Measurements from ENCODE around the gene SERPINB1. TPM values are rescaled to one million over a fixed set of nuclear protein-coding genes. Genes with fewer than 3 reads are reported as not detected.
"Not testable (repeated sequence)": the region's sequence is repeated elsewhere in the genome, so short reads cannot be mapped to it uniquely, and the experiment has no call there.

Gene SERPINB1
- total RNA-seq, 4 donors from 2014 or later, result 12.6 to 41.1 (median 17.6) TPM

DNA sequence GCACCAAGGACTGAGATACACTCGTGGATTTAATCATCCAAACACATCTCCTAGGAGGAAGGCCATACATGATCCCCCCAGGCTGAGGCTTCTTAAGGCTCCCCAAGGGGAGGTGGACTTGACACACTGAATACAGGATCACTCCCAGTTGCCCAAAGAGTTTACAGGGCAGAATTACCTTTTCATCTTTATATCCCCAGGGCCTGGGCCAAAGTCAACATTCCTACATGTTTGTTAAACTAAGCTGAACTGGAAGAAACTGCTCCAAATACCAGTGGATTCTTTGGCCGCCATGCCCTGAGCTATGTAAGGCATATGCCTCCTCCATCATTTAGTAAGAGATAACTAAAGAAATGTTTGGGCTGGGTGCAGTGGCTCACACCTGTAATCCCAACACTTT lies 22.2 kb upstream of the SERPINB1 start:
- intact Hi-C loops (cut with DNase I; ENCODE audit: low total_unique reads), result no loop called here

DNA sequence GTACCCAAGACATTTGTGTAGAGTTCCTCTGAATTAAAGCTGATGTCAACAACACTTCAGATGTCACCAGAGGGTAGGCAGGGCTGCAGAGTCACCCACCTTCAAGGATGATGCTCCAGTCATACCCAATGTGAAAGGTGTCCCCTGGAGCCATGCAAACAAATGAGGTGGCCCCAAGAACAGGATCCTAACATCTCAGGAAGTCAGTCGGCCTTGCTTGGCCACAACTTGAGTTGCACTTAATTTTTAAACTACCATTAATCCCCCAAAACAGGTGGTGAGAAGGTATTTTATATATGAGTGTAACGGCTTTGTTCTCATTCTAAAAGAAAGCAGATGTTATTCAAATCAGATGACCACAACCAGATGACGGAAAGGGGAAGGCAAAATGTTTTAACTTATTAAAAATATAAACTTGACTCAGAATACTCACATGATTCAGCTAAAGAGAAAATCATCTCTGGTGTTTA lies 21.1 kb upstream of the SERPINB1 start:
- H3K4me3 ChIP-seq (ENCODE audit: low read depth, poor library complexity, severe bottlenecking), result no peak overlapping the region
- intact Hi-C loops (cut with DNase I; ENCODE audit: low total_unique reads), result no loop called here
- DNase-seq (ENCODE audit: low spot score in 2 of 2), result no peak
- no peak for TF ChIP-seq POLR2A (IDR thresholded peaks at IDR 0.05)
- TF ChIP-seq, protein P1, sequence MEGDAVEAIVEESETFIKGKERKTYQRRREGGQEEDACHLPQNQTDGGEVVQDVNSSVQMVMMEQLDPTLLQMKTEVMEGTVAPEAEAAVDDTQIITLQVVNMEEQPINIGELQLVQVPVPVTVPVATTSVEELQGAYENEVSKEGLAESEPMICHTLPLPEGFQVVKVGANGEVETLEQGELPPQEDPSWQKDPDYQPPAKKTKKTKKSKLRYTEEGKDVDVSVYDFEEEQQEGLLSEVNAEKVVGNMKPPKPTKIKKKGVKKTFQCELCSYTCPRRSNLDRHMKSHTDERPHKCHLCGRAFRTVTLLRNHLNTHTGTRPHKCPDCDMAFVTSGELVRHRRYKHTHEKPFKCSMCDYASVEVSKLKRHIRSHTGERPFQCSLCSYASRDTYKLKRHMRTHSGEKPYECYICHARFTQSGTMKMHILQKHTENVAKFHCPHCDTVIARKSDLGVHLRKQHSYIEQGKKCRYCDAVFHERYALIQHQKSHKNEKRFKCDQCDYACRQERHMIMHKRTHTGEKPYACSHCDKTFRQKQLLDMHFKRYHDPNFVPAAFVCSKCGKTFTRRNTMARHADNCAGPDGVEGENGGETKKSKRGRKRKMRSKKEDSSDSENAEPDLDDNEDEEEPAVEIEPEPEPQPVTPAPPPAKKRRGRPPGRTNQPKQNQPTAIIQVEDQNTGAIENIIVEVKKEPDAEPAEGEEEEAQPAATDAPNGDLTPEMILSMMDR (IDR thresholded peaks at IDR 0.05), result no peak
- WGBS, 2 donors, result 64 to 78% methylated on average over 3 of the region's 3 CpGs

More for the DNA sequence above, 22.2 kb upstream of the SERPINB1 start:
- peak in 1 of 2 donors; percentile 56 for DNase-seq (ENCODE audit: low spot score in 2 of 2)
- no peak for TF ChIP-seq POLR2A (IDR thresholded peaks at IDR 0.05)
- TF ChIP-seq, protein P1 (IDR thresholded peaks at IDR 0.05), result no peak
- no peak overlapping the region for H3K4me3 ChIP-seq (ENCODE audit: low read depth, poor library complexity, severe bottlenecking)
- 76 to 77% methylated on average over 2 of the region's 2 CpGs for WGBS, 2 donors

DNA sequence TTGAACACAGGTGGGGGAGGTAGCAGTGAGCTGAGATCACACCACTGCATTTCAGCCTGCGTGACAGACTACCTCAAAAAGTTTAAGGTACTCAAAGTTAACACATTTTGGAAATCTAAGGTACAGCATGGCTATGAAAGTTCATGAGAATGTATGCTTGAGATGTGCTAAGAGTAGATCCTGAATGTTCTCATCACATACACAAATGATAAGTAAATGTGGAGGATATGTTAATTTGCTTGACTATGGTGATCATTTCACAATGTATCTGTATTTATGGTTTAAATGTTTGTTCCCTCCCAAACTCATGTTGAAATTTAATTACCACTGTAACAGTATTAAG lies 20.1 kb upstream of the SERPINB1 start:
- WGBS, 2 donors, result 91 to 94% methylated on average over 1 of the region's 1 CpG
- DNase-seq (ENCODE audit: low spot score in 2 of 2), result no peak
- TF ChIP-seq, protein P1 (IDR thresholded peaks at IDR 0.05), result no peak
- no peak for TF ChIP-seq POLR2A (IDR thresholded peaks at IDR 0.05)
- intact Hi-C loops (cut with DNase I; ENCODE audit: low total_unique reads), result no loop called here
- no peak overlapping the region for H3K4me3 ChIP-seq (ENCODE audit: low read depth, poor library complexity, severe bottlenecking)

DNA sequence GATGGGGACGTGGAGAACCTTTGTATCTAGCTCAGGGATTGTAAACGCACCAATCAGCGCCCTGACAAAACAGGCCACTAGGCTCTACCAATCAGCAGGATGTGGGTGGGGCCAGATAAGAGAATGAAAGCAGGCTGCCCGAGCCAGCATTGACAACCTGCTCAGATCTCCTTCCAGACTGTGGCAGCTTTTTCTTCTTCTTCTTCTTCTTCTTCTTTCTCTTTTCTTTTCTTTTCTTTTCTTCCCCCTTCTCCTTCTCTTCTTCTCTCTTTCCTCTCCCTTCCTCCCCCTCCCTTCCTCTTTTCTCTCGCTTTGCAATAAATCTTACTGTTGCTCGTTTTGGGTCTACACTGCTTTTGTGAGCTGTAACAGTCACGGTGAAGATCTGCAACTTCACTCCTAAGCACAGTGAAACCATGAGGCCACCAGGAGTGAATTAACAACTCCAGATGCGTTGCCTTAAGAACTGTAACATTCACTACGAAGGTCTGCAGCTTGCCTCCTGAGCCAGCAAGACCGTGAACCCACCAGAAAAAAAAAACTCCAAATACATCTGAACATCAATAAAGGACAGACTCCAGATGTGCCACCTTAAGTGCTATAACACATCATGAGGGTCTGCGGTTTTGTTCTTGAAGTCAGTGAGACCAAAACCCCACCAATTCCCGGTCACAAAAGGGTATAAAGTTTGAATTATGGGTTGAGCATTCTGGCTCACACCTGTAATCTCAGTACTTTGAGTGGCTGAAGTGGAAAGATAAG lies 19.6 kb upstream of the SERPINB1 start:
- TF ChIP-seq POLR2A (IDR thresholded peaks at IDR 0.05), result no peak
- TF ChIP-seq, protein P1 (IDR thresholded peaks at IDR 0.05), result no peak
- H3K4me3 ChIP-seq (ENCODE audit: low read depth, poor library complexity, severe bottlenecking), result no peak overlapping the region
- intact Hi-C loops (cut with DNase I; ENCODE audit: low total_unique reads), result no loop called here
- WGBS, 2 donors, result 76 to 84% methylated on average over 11 of the region's 12 CpGs
- DNase-seq (ENCODE audit: low spot score in 2 of 2), result no peak

DNA sequence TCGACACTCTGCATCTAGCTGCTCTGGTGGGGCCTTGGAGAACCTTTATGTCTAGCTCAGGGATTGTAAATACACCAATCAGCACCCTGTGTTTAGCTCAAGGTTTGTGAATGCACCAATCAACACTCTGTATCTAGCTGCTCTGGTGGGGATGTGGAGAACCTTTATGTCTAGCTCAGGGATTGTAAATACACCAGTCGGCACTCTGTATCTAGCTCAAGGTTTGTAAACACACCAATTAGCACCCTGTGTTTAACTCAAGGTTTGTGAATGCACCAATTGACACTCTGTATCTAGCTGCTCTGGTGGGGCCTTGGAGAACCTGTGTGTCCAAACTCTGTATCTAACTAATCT lies 19.0 kb upstream of the SERPINB1 start:
- H3K4me3 ChIP-seq (ENCODE audit: low read depth, poor library complexity, severe bottlenecking); intact Hi-C loops (cut with DNase I; ENCODE audit: low total_unique reads); DNase-seq (ENCODE audit: low spot score in 2 of 2): not testable (repeated sequence)
- WGBS, 2 donors, result 83 to 95% methylated on average over 2 of the region's 2 CpGs

DNA sequence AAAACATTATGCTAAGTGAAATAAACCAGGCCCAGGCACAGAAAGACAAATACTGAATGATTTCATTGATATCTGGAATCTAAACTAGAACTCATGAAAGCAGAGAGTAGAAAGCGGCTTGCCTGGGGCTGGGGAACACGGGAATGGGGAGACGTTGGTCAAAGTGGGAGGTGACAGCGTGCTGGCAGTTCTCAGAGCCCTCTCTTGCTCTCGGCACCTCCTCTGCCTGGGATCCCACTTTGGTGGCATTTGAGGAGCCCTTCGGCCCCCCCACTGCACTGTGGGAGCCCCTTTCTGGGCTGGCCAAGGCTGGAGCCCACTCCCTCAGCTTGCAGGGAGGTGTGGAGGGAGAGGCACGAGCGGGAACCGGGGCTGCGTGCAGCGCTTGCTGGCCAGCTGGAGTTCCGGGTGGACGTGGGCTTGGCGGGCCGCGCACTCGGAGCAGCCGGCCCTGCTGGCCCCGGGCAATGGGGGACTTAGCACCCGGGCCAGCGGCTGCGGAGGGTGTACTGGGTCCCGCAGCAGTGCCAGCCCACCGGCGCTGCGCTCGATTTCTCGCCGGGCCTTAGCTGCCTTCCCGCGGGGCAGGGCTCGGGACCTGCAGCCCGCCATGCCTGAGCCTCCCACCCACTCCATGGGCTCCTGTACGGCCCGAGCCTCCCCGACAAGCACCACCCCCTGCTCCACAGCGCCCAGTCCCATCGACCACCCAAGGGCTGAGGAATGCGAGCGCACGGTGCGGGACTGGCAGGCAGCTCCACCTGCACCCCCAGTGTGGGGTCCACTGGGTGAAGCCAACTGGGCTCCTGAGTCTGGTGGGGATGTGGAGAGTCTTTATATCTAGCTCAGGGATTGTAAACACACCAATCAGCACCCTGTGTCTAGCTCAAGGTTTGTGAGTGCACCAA lies 18.4 kb upstream of the SERPINB1 start:
- H3K4me3 ChIP-seq (ENCODE audit: low read depth, poor library complexity, severe bottlenecking); DNase-seq (ENCODE audit: low spot score in 2 of 2): not testable (repeated sequence)
- intact Hi-C loops (cut with DNase I; ENCODE audit: low total_unique reads), result loop anchor here (10.0 kb wide), 1 partner anchor 55 kb away; no protein-coding TSS in a partner anchor
- WGBS, 2 donors, result 95 to 96% methylated on average over 40 of the region's 42 CpGs
